HFF-Myc (cell line): Measurements from ENCODE around the gene CLCNKB.
"Not testable (repeated sequence)": the region's sequence is repeated elsewhere in the genome, so short reads cannot be mapped to it uniquely, and the experiment has no call there.

ENCODE experiments used
- DNase-seq: peaks from one replicate; pipeline ENCODE4 v3.0.0-alpha.2; 2011; ENCODE audit warnings: low read depth; ENCODE audit errors: extremely low read depth
- H3K4me3 ChIP-seq: replicated peaks from 2 replicates; pipeline ENCODE4 v1.5.1; 2011; ENCODE audit warnings: low read depth, mild to moderate bottlenecking, control low read depth, low read length
- CTCF ChIP-seq: IDR thresholded peaks from 2 replicates; pipeline ENCODE4 v1.5.1; 2012; ENCODE audit warnings: mild to moderate bottlenecking, low read depth, low read length, control low read depth; ENCODE audit errors: missing control alignments

The CLCNKB gene

GRCh38 chr1:16043521-16043920, at the start of gene CLCNKB:
CLCNKB (plus strand) TSS chr1:16043782; CDS start chr1:16044493, 711 bp downstream.
- H3K4me3 ChIP-seq = no peak within 1 kb of the TSS
- DNase-seq = no peak
- no peak for TF ChIP-seq CTCF

- no peak for DNase-seq
- TF ChIP-seq CTCF = no peak
- H3K4me3 ChIP-seq = no peak overlapping the region
Observed at GRCh38 chr1:15994081-15994480, 49.5 kb upstream of the CLCNKB start.

- TF ChIP-seq CTCF = peak; percentile 72
- no peak overlapping the region for H3K4me3 ChIP-seq
- DNase-seq = no peak
Observed at GRCh38 chr1:15994590-15995351, 48.8 kb upstream of the CLCNKB start.

GRCh38 chr1:15997076-15997585, 46.5 kb upstream of the CLCNKB start:
- TF ChIP-seq CTCF = no peak
- no peak overlapping the region for H3K4me3 ChIP-seq
- DNase-seq = no peak

- no peak overlapping the region for H3K4me3 ChIP-seq
- no peak for DNase-seq
- TF ChIP-seq CTCF = no peak
Observed at GRCh38 chr1:15997637-15998280, 45.8 kb upstream of the CLCNKB start.

- no peak for DNase-seq
- no peak overlapping the region for H3K4me3 ChIP-seq
- TF ChIP-seq CTCF = no peak
Observed at GRCh38 chr1:15998929-15999328, 44.7 kb upstream of the CLCNKB start.

GRCh38 chr1:16001274-16001673, 42.3 kb upstream of the CLCNKB start:
- H3K4me3 ChIP-seq, DNase-seq: not testable (repeated sequence)
